Activated naive CD8-positive, alpha-beta T cell treated with anti-CD3 and anti-CD28 coated beads, Interleukin-2, amount 10 ng/mL, durations not matched to agents 7 days and 5 days (primary cell): Measurements from ENCODE around the gene SLC18A2. TPM values are rescaled to one million over a fixed set of nuclear protein-coding genes. Genes with fewer than 3 reads are reported as not detected.
"Not testable (repeated sequence)": the region's sequence is repeated elsewhere in the genome, so short reads cannot be mapped to it uniquely, and the experiment has no call there.

Experiments
- ATAC-seq: fragments of 150-1000 bp; cut with Tn5 transposase; one replicate; pipeline ENCODE4 v1.10.0; 2021; ENCODE audit warnings: low read depth, moderate library complexity
- POLR2A ChIA-PET: fragments of 350-600 bp; sonication (Branson Sonifier 250); formaldehyde crosslinking; loops from one replicate; lab custom pipeline; 2021; ENCODE audit warnings: antibody characterized with exemption; lab: Charles Lee
- DNase-seq: peaks from one replicate; pipeline ENCODE4 v3.0.0; 2021
- H3K27ac Mint-ChIP-seq: one replicate; pipeline ENCODE4 v1.8.0; 2022; ENCODE audit warnings: mild to moderate bottlenecking, mixed read lengths
- H3K27me3 Mint-ChIP-seq: one replicate; pipeline ENCODE4 v1.8.0; 2022; ENCODE audit warnings: mild to moderate bottlenecking, moderate library complexity, mixed read lengths
- H3K36me3 Mint-ChIP-seq: one replicate; pipeline ENCODE4 v1.8.0; 2021; ENCODE audit warnings: mild to moderate bottlenecking, mixed read lengths
- H3K4me1 Mint-ChIP-seq: one replicate; pipeline ENCODE4 v1.8.0; 2021; ENCODE audit warnings: mixed read lengths
- H3K4me3 Mint-ChIP-seq: one replicate; pipeline ENCODE4 v1.8.0; 2022; ENCODE audit warnings: mild to moderate bottlenecking, moderate library complexity, mixed read lengths
- H3K9me3 Mint-ChIP-seq: one replicate; pipeline ENCODE4 v1.8.0; 2021; ENCODE audit warnings: mixed read lengths
- total RNA-seq, 2 experiments: library from RNA; stranded (reverse); gene quantifications; one replicate each; pipeline ENCODE4 v1.2.3, GENCODE V29; 2021

Gene SLC18A2
- total RNA-seq, 2 experiments from 2014 or later = 0.14 to 0.17 TPM

DNA sequence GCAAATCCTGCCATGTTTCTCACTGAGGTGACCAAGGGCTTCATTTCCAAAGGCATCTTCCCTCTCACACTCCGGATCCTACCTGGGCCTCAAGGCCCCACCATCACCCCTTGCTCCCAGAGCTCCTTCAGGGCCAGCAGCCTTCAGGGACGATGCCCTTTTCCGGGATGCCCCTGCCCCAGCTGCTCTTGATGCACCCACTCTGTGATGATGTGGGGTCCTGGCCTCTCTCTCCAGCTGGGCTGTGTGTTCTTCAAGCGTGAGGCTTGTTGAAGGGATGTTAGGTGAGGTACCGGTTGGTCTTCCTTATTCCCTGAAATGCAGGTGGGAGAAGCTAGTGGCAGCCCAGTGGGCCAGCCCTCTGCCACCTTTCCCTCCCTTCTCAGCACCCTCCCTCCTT is 18.4 kb upstream of the SLC18A2 start:
- no peaks in the 10 kb centered on the region for H3K36me3 Mint-ChIP-seq
- no peaks in the 10 kb centered on the region for H3K4me1 Mint-ChIP-seq
- H3K4me3 Mint-ChIP-seq = no peak overlapping the region
- peaks cover 17% of the 10 kb centered on the region for H3K27me3 Mint-ChIP-seq
- H3K9me3 Mint-ChIP-seq = no peaks in the 10 kb centered on the region
- no peak for ATAC-seq
- POLR2A ChIA-PET = no interaction called here
- no peak overlapping the region for H3K27ac Mint-ChIP-seq
- no peak for DNase-seq

DNA sequence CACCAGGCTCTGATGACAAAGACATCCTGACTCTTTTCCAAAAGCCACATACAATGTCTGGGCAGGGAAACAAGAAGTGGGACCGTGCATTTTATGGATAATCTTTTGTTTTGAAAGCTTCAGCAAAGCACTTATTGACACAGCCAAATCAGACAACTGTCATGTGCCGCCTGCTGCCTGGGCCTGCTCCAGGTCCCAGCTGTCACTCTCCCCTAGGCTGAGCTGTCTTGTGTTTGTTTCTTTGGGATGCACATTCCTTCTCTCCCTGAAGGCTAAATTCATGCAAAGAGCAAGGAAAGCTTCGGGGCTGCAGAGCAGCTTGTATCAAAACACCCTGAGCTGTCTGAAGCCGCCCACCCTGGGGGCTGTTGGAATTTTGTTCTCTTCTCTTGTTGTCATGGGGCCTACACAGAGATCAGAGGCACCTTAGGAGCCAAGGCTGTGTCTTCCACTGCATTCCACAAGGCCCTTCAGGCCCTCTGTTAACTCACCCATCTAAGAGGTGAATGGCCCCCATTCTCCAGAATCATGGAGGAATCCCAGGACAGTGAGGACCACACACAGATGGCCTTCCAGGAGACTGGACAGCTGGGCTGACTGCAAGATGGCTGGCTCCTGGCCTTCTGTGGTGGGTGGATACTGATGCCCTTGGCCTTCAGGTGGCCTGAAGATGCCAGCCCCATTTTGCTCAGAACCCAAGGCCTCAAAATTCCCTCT is 17.8 kb upstream of the SLC18A2 start:
- DNase-seq = no peak
- Mint-ChIP-seq H3K9me3 (no peaks in the 10 kb centered on the region), H3K4me1 (no peaks in the 10 kb centered on the region), H3K27ac (no peak overlapping the region), H3K27me3 (peaks cover 17% of the 10 kb centered on the region), H3K36me3 (no peaks in the 10 kb centered on the region), H3K4me3 (no peak overlapping the region)
- ATAC-seq = no peak
- POLR2A ChIA-PET = no interaction called here

GRCh38 chr10:117223693-117224430 is 17.1 kb upstream of the SLC18A2 start:
- H3K4me1 Mint-ChIP-seq = no peaks in the 10 kb centered on the region

DNA sequence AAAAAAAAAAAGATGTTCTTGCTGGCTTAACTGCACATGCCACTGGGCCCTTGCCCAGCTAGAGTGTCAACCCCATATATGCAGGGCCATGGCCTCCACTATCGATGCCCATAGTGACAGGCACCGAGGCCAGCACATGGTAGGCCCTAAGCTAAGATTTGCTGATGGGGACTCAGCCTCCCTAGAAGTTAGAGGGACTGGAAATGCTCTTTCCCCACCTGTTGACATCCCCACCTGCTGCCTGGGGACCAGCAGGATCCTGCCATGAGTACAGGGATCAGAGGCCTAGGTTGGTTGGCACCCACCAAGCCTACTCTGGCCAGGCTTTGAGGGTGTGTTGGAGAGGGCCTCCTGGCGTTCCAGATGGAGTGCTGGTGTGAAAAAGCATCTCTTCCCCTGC is 16.0 kb upstream of the SLC18A2 start:
- Mint-ChIP-seq H3K27ac (no peak overlapping the region), H3K4me1 (no peaks in the 10 kb centered on the region), H3K36me3 (no peaks in the 10 kb centered on the region), H3K9me3 (no peaks in the 10 kb centered on the region), H3K4me3 (no peak overlapping the region), H3K27me3 (peaks cover 17% of the 10 kb centered on the region)
- no peak for DNase-seq
- POLR2A ChIA-PET = no interaction called here
- ATAC-seq = no peak

More at GRCh38 chr10:117223693-117224430, 17.1 kb upstream of the SLC18A2 start:
- no peak overlapping the region for H3K27ac Mint-ChIP-seq
- H3K27me3 Mint-ChIP-seq = peaks cover 17% of the 10 kb centered on the region
- no peak for DNase-seq
- H3K4me3 Mint-ChIP-seq = no peak overlapping the region
- no peaks in the 10 kb centered on the region for H3K36me3 Mint-ChIP-seq
- no peaks in the 10 kb centered on the region for H3K9me3 Mint-ChIP-seq
- ATAC-seq = no peak
- POLR2A ChIA-PET = no interaction called here

DNA sequence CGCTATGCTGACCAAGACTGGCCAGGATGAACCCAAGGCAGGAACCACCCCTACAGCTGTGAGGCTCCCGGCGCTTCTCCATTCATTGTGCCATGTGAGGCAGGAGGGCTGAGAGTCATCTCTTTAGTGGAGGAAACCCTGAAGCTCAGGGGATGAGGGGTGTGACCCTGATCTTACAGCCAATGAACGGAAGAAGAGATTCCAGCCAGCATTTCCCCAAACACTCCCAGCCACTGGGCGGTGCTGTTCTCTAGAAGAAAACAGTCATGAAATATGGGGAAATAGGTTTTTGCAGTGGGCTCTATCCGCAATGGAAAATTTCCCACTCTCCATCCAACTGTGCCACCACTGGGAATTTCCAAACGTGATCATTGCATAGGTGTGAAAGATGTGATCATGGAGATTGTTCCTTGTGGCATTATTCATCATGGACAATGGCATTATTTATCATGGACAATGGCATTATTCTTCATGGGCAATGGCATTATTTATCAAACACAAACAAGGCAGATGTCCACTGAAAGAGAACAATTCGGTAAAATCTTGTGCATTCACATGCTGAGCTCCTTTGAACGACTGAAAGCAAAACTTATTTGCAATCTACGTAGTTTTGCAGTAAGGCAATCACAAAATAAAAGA is 14.0 kb upstream of the SLC18A2 start:
- Mint-ChIP-seq H3K36me3 (no peaks in the 10 kb centered on the region), H3K4me3 (no peak overlapping the region), H3K4me1 (no peaks in the 10 kb centered on the region), H3K9me3 (no peaks in the 10 kb centered on the region), H3K27ac (no peak overlapping the region), H3K27me3 (peaks cover 19% of the 10 kb centered on the region)
- POLR2A ChIA-PET = interaction anchor here (0.9 kb wide), 1 partner anchor 9 kb away, joined by 3 read pairs; no protein-coding TSS in a partner anchor
- DNase-seq = no peak
- no peak for ATAC-seq

- ATAC-seq (no peak), DNase-seq (no peak)
- Mint-ChIP-seq H3K27ac (no peak overlapping the region), H3K4me3 (no peak overlapping the region), H3K27me3 (peaks cover 21% of the 10 kb centered on the region), H3K36me3 (no peaks in the 10 kb centered on the region), H3K4me1 (no peaks in the 10 kb centered on the region), H3K9me3 (no peaks in the 10 kb centered on the region)
- POLR2A ChIA-PET = no interaction called here
These were observed 12.7 kb upstream of the SLC18A2 start for GRCh38 chr10:117228210-117228609.

- H3K27ac Mint-ChIP-seq, DNase-seq, ATAC-seq, H3K4me3 Mint-ChIP-seq, POLR2A ChIA-PET, H3K36me3 Mint-ChIP-seq, H3K4me1 Mint-ChIP-seq, H3K9me3 Mint-ChIP-seq: not testable (repeated sequence)
- H3K27me3 Mint-ChIP-seq = peaks cover 28% of the 10 kb centered on the region
These were observed 10.8 kb upstream of the SLC18A2 start for GRCh38 chr10:117230107-117230506.

GRCh38 chr10:117237401-117237991 is 3.4 kb upstream of the SLC18A2 start:
- no peak for ATAC-seq
- POLR2A ChIA-PET = no interaction called here
- DNase-seq = no peak
- no peaks in the 10 kb centered on the region for H3K36me3 Mint-ChIP-seq
- H3K9me3 Mint-ChIP-seq = peaks cover 1% of the 10 kb centered on the region
- H3K4me3 Mint-ChIP-seq = no peak overlapping the region
- no peak overlapping the region for H3K27ac Mint-ChIP-seq
- peaks cover 9% of the 10 kb centered on the region for H3K4me1 Mint-ChIP-seq
- peaks cover 40% of the 10 kb centered on the region for H3K27me3 Mint-ChIP-seq

- H3K4me1 Mint-ChIP-seq = peaks cover 9% of the 10 kb centered on the region
- peaks cover 45% of the 10 kb centered on the region for H3K27me3 Mint-ChIP-seq
- no peak overlapping the region for H3K4me3 Mint-ChIP-seq
- no peak overlapping the region for H3K27ac Mint-ChIP-seq
- ATAC-seq (no peak), DNase-seq (no peak)
- peaks cover 1% of the 10 kb centered on the region for H3K9me3 Mint-ChIP-seq
- POLR2A ChIA-PET = no interaction called here
- no peaks in the 10 kb centered on the region for H3K36me3 Mint-ChIP-seq
These were observed 1.9 kb upstream of the SLC18A2 start for GRCh38 chr10:117239051-117239450.

GRCh38 chr10:117239721-117240620 is 943 bp upstream of the SLC18A2 start:
- Mint-ChIP-seq H3K9me3 (peaks cover 1% of the 10 kb centered on the region), H3K4me3 (no peak overlapping the region), H3K4me1 (peaks cover 9% of the 10 kb centered on the region), H3K36me3 (no peaks in the 10 kb centered on the region), H3K27me3 (peaks cover 50% of the 10 kb centered on the region), H3K27ac (no peak overlapping the region)
- ATAC-seq (no peak), DNase-seq (no peak)
- POLR2A ChIA-PET = no interaction called here

- no peak for ATAC-seq
- peaks cover 1% of the 10 kb centered on the region for H3K9me3 Mint-ChIP-seq
- H3K27ac Mint-ChIP-seq = no peak overlapping the region
- H3K27me3 Mint-ChIP-seq = peaks cover 46% of the 10 kb centered on the region
- POLR2A ChIA-PET = no interaction called here
- H3K4me1 Mint-ChIP-seq = peaks cover 9% of the 10 kb centered on the region
- H3K36me3 Mint-ChIP-seq = no peaks in the 10 kb centered on the region
- peak; percentile 36 for DNase-seq
- H3K4me3 Mint-ChIP-seq = peak overlapping the region; percentile 38
These were observed 888 bp downstream of the SLC18A2 start for GRCh38 chr10:117241541-117242462.

DNA sequence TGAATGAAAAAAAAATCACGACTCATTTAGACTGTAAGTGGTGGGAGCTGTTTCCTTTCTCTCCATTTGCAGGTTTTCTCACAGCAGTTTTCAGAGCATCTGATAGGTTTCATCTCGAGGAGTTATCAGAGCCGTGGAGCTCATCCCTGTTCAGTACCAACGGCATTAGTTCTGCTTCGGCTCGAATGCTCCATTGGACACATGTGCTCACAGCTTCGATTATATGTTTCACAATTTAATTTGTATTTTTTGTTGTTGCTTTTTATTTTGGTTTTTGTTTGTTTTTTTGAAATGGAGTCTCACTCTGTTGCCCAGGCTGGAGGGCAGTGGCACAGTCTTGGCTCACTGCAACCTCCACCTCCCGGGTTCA is 1.5 kb downstream of the SLC18A2 start:
- Mint-ChIP-seq H3K4me1 (peaks cover 9% of the 10 kb centered on the region), H3K9me3 (peaks cover under 1% of the 10 kb centered on the region), H3K4me3 (no peak overlapping the region), H3K36me3 (no peaks in the 10 kb centered on the region), H3K27ac (no peak overlapping the region), H3K27me3 (peaks cover 45% of the 10 kb centered on the region)
- ATAC-seq = no peak
- DNase-seq = no peak
- POLR2A ChIA-PET = no interaction called here
